HG03520 (cell line): Measurements from ENCODE around the gene C6orf120.
"Not testable (repeated sequence)": the region's sequence is repeated elsewhere in the genome, so short reads cannot be mapped to it uniquely, and the experiment has no call there.

Source experiments
- ATAC-seq: cut with Tn5 transposase; IDR thresholded peaks from one replicate; pipeline ENCODE4 v1.9.1; 2021; ENCODE audit warnings: mild to moderate bottlenecking, moderate library complexity; ENCODE audit not compliant: unreplicated experiment

The C6orf120 gene

GRCh38 chr6:169678342-169678741, 23.6 kb upstream of the C6orf120 start:
- ATAC-seq, result no peak

DNA sequence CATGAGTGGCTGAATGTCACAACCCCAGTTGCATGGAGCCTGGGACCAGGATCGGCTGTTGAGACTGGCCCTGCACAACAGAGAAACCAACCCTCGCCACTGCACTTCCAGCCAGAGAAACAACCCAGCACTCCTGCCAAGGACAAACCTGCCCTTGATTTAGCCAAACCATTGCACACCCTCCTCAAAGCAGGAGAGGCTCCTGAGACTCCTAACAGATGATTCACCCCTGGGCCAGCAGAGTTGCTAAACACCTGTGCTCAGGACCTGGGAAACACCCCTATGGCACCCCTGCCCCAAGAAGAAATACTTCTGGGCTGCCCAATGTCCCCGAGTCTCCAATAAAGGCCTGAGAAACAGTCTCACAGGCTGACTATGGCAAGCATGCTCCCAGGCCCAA, 17.9 kb upstream of the C6orf120 start:
- no peak for ATAC-seq

GRCh38 chr6:169685860-169686259, 16.1 kb upstream of the C6orf120 start:
- no peak for ATAC-seq

DNA sequence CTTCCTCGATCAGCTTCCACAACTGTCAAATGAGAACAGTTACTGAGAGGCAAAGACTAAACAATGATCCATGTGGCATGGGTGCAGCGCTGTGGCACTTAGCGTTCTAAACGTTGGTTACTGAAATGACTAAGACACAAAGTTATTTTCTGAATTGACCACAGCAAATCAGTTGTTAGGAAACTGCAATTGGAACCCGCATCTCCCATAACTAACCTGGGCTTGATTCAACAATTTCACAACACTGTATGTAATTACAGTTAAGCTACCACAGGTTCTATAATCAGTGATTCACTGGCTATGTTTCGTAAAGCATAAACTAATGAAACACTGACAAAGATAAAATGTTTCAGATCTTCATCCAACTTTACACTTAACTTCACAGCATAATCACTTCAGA, 12.6 kb upstream of the C6orf120 start:
- ATAC-seq, result no peak

- no peak for ATAC-seq
These were observed 10.7 kb upstream of the C6orf120 start for GRCh38 chr6:169691260-169691659.

GRCh38 chr6:169692516-169692915, 9.4 kb upstream of the C6orf120 start:
- no peak for ATAC-seq

- no peak for ATAC-seq
These were observed 6.8 kb upstream of the C6orf120 start for GRCh38 chr6:169695131-169695530.

GRCh38 chr6:169697115-169697514, 4.8 kb upstream of the C6orf120 start:
- not testable (repeated sequence) for ATAC-seq

DNA sequence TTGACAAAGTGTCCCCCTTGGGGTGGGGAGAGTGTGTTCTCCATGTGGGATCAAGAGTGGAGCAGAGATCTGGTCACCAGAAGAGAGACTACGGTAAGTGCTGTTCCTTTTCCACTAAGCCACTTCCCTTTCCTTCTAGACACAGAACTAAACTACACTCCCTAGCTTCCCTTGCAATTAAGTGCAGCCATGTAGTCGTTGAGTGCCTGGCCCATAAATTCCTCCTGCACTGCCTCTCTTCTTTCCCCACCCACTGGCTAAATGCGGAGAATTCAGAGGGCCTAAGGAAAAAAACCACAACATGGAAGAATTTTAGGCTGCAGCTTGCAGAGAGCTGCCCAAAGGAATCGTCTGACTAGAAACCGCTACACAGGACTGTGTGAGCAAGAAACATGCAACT, 1.6 kb upstream of the C6orf120 start:
- no peak for ATAC-seq

GRCh38 chr6:169701311-169701953, 494 bp upstream of the C6orf120 start:
- ATAC-seq, result peak; percentile 16

DNA sequence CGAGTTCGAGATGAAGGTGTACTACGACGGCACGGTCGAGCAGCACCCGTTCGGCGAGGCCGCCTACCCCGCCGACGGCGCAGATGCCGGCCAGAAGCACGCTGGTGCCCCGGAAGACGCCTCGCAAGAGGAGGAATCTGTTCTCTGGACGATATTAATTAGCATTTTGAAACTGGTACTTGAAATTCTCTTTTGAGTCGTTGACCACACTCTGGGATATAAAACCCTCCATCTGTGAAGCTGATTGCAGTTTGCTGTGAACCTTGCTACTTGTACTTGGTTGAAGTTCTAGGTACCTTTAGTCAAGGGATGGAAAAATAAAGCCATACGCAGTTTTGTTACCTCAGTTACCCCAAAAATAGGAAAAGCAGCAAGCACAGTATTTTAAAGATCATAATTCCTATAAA, 917 bp downstream of the C6orf120 start:
- peak; percentile 7 for ATAC-seq

DNA sequence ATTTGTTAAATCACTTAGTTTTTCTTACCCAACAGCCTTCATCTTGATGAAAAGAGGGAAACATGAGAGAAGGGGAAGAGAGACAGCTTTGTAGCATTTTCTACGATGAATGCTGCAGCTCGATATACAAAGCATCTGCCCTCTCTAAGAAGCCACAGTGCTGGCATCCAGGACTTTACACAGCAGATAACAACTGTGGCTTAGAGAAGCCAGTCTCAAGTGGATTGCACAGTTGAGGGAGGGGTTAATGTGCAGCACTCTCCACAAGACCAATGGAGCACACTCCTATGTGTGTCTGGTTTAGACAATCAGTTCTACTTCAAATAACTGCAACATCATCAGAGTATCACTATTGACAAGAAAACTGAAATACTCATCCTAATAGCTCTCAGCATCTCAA, 5.8 kb downstream of the C6orf120 start:
- no peak for ATAC-seq

DNA sequence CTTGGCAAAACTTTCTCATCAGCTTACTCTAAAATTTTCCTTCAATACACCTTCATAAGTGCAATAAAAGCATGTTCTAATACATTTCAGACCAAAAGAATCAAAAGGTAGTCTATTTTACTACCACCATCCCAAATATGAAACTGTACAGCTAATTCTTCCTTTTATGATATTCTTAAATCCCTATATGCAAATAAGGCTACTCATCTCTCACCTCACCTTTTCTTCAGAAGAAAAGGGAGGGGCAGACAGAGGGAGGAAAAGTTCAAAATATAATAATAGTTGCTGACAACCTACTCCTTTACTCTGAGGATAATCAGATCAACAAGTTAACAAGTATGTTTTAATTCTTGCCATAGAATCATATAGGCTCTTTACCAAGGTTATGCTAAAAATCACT, 7.4 kb downstream of the C6orf120 start:
- ATAC-seq, result peak; percentile 42

- no peak for ATAC-seq
These were observed 8.1 kb downstream of the C6orf120 start for GRCh38 chr6:169710009-169710408.

GRCh38 chr6:169714178-169714577, 12.3 kb downstream of the C6orf120 start:
- no peak for ATAC-seq

DNA sequence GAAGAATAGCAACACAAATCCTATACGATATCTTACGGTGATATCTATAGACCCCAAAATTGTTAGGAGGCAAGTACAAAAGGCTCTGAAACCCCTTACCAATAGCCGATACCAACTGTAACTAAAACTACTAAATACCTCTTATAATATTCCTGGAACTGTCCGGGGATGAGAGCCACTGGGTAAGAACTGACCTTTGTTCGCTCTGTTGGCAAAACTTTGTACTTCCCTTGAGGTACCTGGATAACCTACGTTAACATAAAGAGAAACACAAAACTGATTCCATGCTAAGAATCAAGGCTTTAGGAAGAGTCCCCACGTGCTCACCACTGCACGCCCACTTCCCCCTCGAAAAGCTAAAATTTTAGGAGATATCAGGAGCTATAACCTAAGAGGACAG, 12.7 kb downstream of the C6orf120 start:
- ATAC-seq, result no peak

DNA sequence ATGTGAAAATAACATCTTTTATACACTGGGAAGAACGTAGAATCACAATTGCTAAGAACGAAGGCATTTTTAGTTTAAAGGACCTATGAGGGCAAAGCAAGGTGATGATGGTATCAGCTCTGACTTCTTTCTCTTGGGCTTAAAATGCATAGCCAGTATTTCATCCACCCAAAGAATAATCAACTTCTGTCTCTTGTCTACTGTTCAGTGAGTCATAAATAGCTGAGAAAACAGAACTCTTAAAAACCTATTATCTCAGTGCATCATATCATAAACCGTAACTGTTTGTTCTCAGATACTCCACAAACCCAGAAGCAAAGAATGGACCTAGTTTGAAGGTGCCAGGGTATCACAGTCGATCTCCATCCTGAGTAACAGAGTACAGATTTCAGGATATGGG, 17.2 kb downstream of the C6orf120 start:
- ATAC-seq, result no peak

DNA sequence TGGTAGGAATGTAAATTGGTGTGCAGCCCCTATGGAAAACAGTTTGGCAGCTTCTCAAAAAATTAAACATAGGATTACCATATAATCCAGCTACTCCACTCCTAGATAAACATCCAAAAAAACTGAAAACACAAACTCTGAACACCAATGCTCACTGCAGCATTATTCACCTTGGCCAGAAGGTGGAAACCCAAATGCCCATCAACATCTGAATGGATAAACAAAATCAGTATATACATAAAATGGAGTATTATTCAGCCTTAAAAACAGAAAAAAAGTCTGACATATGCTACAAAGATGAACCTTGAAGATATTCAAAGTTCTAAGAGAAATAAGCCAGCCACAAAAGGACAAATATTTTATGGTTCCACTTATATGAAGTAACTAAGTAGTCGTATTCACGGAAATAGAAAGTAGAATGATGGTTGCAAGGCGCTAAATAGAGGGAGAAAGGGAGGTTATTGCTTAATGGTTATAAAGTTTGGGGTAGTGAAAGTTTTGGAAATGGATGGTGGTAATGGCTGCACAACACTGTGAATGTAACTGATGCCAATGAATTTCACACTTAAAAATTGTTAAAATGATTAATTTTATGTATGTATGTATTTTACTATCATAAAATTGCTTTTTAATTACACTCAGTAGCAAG, 18.4 kb downstream of the C6orf120 start:
- ATAC-seq, result no peak

DNA sequence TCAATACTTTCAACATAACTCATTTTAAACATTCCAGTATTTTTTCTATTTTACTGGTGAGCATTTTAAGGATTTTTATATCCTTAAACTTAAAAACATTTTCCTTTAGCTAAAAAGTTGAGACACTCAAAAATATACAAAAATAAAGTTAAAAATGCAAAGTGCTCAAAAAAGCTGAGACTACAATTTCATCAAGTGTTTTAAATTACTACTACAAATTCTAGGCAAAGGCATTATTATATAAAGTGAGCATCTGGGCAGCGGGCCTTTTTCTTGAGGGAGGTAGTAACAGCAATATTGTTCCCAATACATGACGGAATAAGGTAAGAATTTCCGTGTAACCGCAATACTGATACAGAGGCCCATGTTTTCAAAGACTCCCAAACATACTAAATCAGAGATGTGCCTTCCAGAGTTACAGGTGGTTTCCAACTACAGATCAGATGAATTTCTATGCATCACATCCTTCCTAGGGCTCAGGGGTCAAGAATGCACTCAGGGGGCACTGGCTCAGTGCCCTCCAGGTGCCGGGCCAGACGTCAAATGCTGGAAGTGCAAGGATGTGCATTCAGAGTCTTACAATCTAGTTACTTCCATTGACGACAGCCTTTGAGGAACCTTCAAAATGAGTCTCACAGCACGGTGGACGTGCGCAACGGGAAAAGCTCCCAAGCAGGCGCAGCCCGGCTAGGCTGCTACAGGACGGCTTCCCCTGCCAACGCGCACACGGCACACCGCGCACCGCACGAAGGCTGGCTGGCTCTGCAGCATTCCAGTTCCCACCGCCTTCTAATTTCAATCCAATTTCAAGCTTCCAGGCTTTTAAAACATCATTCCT, 20.7 kb downstream of the C6orf120 start:
- peak; percentile 3 for ATAC-seq

DNA sequence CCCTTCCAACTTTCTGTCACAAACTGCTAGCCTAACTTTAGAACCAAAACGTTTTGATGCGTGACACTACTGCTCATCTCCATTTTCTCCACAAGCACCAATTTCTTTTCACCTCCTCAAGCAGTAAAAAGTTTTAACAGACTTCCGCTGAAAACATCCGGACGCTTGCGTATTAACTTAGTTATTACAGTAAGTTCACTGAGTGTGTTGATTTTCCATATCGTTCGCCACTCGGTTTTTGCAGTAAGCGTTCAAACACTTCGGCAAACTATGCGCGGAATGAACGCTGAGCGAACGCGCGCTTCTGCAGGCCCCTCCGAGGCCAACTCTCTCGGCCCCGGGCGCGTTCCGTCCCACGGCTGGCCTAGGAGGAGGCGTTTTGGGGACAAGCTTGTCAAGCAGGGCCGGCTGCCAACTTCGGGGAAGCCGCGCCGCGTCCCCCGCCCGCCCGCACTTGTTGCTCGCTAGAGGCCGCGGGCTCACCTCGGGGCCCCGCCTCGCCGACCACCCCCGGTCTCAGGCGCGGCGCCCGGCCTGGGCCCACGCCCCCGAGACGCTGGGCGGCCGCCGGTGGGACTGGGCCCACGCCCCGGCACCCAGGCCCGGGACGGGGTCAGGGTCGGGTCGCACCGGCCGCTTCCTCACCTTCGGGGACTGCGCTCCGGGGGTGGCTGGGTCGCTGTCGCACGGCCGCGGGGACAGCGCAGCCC, 21.4 kb downstream of the C6orf120 start:
- peak; percentile 39 for ATAC-seq

DNA sequence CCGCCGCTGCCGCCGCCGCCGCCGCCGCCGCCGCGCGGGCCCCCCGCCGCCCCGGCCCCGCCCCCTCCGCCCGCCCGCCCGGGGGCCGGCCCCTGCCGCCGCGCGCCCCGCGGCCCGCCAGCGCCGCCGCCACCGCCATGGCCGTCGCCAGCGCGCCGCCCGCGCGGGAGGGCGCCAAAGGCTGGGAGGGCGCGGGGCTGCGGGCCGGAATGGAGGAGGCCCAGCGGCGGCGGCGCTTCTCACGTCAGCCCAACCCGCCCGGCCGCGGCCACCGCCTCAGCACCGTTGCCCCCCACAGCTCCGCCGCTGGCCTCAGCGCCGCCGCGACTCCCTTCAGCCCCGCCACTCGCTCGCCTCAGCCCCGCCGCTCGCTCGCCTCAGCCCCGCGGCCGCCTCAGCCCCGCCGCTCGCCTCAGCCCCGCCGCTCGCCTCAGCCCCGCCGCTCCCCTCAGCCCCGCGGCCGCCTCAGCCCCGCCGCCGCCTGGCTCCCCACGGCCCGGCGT, 22.1 kb downstream of the C6orf120 start:
- peak; percentile 23 for ATAC-seq
